Cortex of kidney (tissue), 1 donor: ENCODE results near the gene MAPK10.
"Not testable (repeated sequence)": the region's sequence is repeated elsewhere in the genome, so short reads cannot be mapped to it uniquely, and the experiment has no call there.

ENCODE experiments used
- DNase-seq: peaks from one replicate; lab custom pipeline; 2025; lab: John Stamatoyannopoulos, UW

Gene MAPK10

DNA sequence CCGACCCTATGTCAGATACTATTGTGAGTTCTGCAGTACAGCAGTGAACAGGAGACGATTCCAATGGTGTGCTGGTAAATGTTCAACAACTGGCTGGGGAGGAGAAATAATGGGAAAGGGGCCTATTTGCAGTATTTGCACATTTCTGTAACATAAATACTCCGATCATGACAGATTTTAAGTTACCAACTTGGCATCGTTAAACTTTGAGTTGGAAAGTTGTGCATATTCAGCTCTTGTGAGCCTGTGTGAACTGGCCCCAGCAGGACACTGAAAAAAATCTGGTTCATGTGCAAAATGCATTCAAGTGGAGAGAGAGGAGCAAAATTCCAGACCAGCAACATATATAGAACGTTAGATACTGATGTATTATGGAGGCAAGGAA, 175.0 kb downstream of the MAPK10 start:
- no peak for DNase-seq

DNA sequence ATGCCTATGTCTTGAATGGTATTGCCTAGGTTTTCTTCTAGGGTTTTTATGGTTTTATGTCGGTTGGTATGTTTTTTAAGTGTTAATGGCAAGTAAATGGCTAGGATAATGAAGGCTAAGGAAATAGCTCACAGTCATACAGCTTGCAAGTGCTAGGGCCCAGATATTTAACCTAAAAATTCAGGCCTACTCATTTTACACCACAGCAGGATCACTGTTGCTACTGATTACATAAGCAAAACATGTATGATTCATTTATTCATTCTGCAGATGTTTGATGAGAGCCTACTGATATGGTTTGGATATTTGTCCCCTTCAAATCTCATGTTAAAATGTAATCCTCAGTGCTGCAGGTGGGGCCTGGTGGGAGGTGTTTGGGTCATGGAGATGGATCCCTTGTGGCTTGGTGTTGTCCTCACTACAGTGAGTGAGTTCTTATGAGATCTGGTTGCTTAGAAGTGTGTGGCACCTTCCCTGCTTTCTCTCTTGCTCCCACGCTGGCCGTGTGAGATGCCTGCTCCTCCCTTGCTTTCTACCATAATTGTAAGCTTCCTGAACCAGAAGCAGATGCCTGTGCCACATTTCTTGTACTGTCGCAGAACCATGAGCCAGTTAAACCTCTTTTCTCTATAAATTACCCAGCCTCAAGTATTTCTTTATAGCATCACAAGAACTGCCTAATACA, 175.5 kb downstream of the MAPK10 start:
- no peak for DNase-seq

DNA sequence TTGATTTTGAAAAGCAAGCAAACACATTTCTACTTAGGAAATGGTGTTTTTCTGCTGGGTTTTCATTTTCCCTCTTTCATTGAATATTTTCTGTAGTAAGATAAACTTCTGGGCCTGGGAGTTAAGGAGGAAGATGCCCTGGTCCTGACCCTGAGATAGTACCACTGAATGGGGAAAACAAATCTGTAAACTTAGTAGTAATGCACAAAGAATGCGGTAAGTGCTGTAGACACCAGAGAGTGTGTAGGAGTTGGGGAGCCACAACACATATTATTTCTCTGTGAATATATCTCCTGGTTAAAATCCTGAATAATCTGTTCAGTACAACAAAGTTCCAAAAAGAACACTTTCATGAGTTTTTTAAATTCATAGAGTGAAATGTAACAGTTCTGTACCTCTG, 178.3 kb downstream of the MAPK10 start:
- DNase-seq: no peak

DNA sequence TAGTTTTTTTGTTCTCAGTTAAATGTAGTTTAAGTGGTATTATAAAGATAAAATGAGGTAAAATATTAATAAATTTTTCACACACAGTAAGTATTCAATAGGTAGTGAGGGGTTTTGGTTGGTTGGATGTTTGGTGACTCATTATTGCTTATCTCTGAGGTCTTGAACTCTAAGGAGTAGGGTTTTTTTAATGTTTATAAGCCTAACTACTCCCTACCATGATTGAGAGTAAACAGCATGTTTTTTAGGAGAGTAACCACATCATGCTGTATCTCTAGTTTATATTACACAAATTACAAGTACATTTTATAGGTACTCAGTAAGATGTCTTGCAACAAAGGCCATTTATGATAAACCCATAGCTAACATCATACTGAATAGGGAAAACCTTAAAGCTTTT, 181.6 kb downstream of the MAPK10 start:
- no peak for DNase-seq

DNA sequence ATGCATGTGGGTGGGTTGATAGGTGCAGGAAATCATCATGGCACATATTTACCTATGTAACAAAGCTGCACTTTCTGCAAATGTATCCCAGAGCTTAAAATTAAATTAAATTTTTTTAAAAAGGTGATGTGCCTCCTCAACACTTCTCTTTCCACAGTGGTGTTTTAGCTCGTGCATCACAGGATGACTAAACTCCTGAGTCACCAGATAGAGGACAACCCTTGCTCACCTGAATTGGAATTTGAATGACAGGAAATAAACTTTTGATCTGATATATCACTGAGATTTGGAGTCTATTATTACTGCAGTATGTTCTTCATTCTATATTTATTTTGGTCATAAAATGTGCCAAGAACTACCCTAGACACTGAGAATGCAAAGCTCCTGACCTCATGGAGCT, 185.3 kb downstream of the MAPK10 start:
- DNase-seq: no peak

DNA sequence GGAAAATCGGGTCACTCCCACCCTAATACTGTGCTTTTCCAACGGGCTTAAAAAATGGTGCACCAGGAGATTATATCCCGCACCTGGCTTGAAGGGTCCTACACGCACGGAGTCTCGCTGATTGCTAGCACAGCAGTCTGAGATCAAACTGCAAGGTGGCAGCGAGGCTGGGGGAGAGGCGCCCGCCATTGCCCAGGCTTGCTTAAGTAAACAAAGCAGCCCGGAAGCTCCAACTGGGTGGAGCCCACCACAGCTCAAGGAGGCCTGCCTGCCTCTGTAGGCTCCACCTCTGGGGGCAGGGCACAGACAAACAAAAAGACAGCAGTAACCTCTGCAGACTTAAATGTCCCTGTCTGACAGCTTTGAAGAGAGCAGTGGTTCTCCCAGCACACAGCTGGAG, 191.5 kb downstream of the MAPK10 start:
- DNase-seq: not testable (repeated sequence)

DNA sequence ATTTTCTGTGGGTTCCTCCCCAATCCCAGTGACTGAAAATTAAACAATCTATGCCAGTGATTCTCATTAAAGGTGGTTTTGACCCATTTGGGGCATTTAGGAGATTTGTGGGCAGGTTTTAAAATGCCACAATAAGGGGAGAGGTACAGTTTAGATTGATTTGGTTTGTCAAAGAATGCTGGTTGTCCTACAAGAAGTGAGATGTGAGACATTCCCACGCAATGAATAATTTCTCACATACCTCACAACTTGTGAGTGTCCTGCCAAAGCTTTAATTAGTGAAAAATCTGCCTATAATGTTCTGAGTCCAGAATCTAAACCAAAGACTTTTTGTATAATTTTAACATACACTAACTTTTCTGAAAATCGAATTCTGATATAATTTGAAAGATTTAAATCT, 199.4 kb downstream of the MAPK10 start:
- no peak for DNase-seq

DNA sequence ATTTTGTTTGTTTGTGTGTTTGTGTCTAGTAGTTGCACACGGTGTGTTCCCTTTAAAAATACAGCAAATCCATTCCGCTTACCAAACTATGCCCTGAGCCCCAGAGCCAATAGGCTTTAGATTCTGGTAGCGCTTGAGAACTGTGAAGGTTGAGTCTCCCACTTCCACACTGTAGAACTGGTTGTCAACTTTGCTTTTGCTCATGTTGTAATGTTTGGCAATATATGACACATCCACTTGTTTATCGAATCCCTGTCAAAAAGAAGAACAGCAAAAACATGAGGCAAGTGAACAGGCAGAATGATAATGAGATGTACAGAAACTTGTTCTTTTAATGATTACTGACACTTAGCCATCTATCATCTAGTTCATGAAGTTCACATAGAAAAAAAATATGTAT, 200.6 kb downstream of the MAPK10 start:
- DNase-seq: no peak

DNA sequence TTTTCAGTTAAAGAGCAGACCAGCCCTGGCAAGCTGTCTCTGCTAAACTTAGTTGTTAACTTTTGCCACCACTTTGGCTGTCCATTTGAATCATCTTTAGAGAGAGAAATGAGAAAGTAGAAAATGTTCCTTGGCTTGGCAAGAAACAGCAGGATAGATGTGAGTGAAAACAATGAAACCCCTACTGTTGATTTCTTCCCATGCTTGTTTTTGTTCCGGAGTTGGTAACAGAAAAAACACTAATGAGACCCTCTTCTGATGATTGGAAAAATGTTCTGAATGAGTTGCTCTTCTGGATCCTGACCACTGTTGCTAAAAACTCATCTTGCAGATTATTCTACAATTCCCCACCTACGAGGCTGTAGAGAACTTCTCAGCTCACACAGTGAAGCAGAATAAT, 203.3 kb downstream of the MAPK10 start:
- no peak for DNase-seq

DNA sequence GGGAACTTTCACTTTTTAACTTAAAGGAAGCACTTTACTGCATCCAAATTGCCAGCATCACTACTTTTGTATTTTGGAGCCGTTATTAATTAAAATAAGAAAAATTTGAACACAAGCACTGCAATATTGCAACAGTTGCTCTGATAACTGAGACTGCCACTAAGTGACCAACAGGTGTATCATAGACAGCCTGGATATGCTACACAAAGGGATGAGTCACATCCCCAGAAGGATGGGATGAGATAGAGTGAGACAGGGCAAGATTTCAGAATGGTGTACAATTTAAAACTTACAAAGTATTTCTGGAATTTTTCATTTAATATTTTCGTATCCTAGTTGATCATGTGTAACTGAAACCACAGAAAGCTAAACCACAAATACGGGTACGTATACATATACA, 204.1 kb downstream of the MAPK10 start:
- no peak for DNase-seq

DNA sequence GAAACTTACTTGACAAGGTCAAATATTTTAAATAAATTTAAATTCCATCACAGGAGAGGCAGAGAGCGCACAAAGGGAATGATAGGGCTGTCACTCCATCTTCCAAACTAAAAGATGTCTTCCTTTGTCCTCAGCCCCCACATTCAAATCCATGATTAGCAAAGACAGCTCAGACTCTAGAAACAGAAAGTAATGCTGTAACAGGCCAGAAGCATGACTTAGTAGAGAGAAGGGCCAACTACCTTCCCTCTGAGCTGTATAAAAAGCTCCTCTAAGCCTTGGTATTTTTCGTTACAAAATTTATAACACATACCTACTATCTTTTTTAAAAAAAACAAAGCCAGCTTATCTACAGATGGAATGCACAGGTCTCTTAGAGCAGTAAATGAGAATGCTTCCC, 207.4 kb downstream of the MAPK10 start:
- no peak for DNase-seq

DNA sequence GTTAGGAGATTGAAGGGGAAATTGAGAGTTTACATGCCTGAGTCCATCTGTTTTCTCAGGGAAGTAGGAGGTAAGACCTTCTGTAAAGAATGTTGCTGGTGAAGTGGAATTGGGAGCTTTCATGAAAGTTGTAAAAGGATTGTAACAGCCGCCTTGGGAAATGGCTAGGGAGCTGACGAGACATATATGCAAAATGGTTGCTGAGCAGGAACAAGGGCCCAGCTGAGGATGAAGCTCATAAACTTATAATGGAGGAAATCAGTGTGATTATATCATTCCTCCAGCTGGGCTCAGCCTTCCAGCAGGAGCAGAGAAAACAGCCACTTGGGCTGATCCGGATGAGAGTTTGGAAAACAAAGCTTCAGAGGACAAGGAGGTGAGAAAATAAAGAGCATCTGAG, 208.7 kb downstream of the MAPK10 start:
- DNase-seq: no peak

DNA sequence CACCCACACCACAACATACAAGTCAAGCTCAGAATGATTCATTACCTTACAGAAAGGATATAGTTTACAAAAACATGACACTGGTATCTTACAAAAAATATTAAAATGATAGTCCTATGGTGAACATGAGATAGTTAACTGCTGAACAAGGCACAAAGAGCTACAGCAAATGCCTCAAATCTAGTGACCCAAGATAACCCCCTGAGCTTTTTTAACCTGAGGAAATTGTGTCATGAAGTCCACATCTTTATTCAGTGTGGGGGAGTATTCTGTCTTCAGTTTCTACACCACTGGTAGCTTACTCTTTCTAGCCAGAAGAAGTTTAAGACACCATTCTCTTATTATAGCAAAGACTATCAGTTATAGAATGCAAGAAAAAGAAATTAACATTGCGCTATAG, 218.7 kb downstream of the MAPK10 start:
- no peak for DNase-seq

DNA sequence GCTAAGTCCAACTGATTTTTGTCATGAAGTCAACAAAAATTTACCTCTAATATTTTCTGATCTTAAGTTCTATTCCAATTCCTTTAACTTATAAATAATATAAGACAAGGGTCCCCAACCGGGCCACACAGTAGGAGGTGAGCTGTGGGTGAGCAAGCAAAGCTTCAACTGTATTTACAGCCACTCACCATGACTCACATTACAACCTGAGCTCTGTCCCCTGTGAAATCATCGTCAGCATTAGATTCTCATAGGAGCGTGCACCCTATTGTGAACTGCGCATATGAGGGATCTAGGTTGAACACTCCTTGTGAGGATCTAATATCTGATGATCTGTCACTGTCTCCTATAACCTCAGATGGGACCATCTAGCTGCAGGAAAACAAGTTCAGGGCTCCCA, 227.4 kb downstream of the MAPK10 start:
- no peak for DNase-seq

DNA sequence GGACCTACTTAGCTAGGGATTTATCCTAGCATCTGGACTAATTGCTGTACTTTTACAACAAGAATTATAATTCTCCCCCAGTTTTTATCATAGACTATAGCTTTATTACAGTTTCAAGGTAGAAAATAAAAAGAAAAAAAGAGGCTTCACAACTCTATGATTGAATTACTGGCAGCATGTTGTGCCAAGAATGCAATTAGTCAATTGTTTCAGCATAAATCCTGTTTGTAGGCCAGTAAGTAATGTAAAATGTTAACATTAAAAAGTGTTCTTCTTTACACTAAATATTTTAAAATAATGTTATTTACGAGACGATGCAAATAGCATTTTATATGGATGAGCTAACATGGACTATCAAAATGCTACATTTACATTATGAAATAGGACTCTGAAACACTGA, 228.4 kb downstream of the MAPK10 start:
- no peak for DNase-seq

DNA sequence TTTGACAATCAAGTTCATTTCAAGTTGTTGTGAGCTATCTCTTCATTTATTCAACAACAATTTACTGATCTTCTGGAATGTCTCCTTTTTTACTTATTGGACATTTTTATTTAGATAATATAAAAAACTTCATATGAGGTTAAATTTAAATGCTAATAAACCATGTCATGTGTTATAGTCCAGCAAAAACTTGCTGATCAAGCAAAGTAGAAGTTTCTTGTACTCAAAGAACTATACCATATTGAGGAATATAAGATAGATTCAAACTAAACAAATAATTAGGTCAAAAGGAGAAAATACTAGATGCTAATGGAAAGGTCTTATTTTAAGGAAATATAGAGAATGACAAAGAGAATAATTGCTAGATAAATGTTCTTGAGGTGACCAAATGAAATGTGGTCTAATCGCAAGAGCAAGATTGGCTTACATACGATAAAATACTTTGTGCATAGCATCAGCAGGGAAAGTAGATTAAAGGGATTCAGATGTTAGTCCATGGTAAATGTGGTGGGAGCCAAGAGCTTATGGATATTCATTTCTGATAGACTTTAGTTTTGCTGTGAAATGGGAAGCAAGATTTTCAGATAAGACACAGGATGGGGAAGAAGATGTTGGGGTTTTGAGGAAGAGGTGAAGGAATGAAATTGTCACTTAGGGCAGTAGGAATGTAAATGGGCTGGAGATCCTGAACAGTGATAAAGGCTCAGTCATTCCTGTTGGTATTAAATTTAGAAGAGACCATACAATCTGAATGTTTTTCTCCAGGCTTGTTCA, 229.5 kb downstream of the MAPK10 start:
- DNase-seq: no peak

DNA sequence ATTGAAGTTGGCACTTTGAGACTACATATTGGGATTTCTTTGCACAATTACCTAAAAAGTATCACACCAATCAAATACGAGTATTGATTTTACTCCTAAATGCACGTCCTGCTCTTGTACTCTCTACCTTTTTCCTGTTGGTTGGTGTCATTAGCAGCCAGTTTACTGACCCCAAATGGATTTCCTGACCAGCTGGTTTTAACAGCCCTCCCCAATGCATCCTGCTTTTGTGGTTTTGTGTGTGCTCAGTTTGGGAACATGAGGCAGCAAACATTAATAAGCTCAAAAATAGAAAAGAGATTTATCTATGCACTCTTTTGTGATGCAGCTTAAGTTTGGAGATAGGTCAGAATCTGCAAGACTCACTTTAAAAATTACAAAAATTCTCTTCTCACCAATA, 230.3 kb downstream of the MAPK10 start:
- DNase-seq: no peak

DNA sequence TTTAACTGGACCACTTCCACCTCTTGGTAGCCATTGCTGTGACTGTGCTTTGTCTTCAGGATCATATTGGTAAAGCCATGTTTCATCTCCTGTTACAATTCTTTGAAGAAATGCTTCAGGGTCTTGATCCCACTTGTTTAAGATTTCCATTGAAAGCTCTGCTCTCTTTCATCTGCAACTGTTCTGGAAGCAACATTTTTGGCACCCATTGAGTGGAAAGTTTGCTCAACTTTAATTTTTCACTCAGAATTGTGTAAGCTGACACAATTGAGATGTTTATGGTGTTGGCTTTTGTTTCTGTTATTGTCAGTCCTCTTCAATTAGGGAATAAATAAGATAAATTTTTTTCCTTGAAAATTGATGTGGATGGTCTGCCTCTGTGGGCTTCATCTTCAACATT, 237.4 kb downstream of the MAPK10 start:
- DNase-seq: no peak

DNA sequence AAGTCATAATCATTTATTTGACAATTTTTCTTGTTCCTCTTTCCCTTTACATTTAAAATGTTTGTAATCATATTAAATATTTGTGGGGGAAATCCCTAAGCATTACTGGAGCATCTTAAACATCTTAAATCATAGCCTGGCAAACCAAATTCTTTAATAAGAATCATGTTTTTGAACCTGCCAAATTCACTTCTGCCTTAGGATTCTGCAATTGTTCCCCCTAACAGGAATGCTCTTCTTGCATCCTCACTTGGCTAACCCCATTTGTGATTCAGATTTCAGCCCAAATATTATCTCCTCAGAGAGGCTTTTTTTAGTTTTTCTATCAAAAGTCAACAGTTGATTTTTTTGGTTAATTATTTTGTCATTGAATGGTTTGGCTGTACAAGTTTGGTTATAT, 241.1 kb downstream of the MAPK10 start:
- no peak for DNase-seq

DNA sequence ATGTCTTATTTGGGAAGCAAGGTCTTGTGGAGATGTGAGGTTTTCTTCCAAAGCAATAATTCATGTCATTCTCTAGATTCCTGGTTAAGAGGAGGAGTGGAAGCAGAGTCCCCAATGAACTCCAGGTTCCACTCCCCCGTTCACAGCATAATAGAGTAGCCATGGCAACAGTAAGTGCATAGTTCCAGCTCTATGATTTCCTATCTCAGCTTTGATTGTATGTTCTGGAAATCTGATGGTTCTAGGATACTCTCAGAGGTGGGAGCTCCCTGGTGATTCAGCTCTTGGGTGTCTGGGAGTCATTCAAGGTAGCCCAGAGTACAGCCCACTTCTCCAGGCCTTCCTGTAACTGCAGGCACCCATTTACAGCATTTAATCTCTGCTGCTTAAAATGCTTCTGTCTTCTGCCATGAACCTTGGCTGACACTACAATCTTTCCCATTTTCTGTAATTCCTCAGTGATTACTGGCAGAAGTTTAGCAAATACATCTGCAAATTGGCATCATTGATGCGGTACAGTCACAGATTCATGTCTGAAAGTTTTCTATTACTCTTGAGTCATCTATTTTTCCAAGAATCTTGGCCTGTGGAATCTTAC, 242.0 kb downstream of the MAPK10 start:
- no peak for DNase-seq

DNA sequence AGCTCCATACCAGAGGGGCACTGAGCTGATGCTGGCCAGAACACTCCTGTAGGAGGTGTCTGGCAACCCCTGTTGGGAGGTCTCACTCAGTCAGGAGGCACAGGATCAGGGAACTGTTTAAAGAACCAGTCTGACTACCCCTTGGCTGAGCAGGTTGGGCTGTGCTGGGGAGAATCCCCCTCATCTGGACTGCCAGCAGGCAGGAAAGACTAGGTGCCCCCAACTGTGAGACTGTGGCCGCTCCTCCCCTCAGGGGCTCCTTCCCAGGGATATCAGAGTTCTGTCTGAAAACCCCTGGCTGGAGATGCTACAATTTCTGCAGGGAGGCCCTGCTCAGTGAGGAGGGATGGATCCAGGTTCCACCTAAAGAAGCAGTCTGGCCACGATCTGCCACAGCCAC, 245.3 kb downstream of the MAPK10 start:
- no peak for DNase-seq

DNA sequence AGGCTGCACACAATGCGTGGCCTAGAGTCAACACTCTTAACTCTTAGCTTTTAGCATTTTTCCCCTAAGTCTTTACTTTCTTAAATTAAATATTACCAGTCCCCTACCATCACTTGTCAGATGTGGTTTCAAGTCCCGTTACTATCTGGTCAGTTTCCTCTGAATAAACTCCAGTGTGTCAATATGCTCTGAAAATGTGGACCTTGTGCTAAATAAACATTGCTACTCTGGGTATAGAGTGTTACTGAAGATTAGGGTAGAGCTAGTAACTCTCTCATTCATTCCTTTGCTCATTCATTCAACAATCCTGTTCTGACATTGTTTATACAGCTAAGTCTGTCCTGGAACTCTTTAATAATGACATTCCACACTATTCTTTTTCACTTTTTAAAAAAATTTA, 251.0 kb downstream of the MAPK10 start:
- DNase-seq: no peak

DNA sequence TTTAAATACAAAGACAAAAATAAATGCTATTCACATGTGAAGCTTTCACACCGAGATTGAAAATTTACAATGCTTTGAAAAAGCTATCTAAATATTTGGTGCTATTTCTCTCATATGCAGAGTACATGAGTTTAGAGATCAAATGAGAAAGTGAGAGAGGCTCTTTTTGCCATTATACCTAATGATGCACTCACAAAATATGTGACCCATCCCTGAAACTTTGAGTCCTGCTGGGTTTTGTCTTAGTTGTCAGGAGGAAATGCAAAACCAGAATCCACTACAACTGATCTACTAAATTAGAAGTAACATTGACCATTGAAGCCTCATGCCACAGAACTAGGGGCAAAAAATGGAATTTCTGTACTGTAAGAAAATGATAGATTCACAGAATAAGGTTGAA, 251.7 kb downstream of the MAPK10 start:
- DNase-seq: no peak

DNA sequence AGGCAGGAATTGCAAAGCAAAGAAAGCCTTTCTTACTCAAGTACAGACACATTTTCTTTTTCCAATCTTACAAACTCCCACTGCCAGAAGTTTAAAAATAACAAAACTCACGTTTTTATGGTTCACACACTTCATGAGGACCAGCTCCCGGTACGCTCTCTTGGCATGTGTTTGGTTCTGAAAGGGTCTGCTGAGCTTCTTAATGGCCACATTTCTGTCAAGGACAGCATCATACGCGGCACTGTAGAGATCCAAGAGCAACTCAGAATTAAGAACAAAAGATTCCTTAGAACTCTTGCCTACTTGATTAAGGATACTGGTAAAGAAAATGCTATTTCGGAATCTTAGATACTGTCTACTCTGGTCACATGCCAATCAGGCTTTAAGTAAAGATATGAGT, 252.7 kb downstream of the MAPK10 start:
- no peak for DNase-seq
